ENCODE measurements around the gene ZNF205.

The ZNF205 gene

GRCh38 chr16:3084969-3085670, 27.3 kb upstream of the ZNF205 start:
- in situ Hi-C loops (cut with MboI; ENCODE audit: low sequenced_read_pairs), result no loop called here

- in situ Hi-C loops (cut with MboI; ENCODE audit: low sequenced_read_pairs), result no loop called here
These were observed 26.4 kb upstream of the ZNF205 start for GRCh38 chr16:3085868-3086595.

- in situ Hi-C loops (cut with MboI; ENCODE audit: low sequenced_read_pairs), result no loop called here
These were observed 25.7 kb upstream of the ZNF205 start for GRCh38 chr16:3086596-3087242.

- in situ Hi-C loops (cut with MboI; ENCODE audit: low sequenced_read_pairs), result no loop called here
These were observed 24.8 kb upstream of the ZNF205 start for GRCh38 chr16:3087243-3088235.

GRCh38 chr16:3088450-3088849, 23.9 kb upstream of the ZNF205 start:
- in situ Hi-C loops (cut with MboI; ENCODE audit: low sequenced_read_pairs), result no loop called here

- in situ Hi-C loops (cut with MboI; ENCODE audit: low sequenced_read_pairs), result no loop called here
These were observed 23.3 kb upstream of the ZNF205 start for GRCh38 chr16:3088925-3089716.

- in situ Hi-C loops (cut with MboI; ENCODE audit: low sequenced_read_pairs), result no loop called here
These were observed 22.4 kb upstream of the ZNF205 start for GRCh38 chr16:3089717-3090592.

GRCh38 chr16:3091551-3091950, 20.8 kb upstream of the ZNF205 start:
- in situ Hi-C loops (cut with MboI; ENCODE audit: low sequenced_read_pairs), result no loop called here

- in situ Hi-C loops (cut with MboI; ENCODE audit: low sequenced_read_pairs), result no loop called here
These were observed 19.9 kb upstream of the ZNF205 start for GRCh38 chr16:3092501-3092941.

GRCh38 chr16:3094289-3095027, 17.9 kb upstream of the ZNF205 start:
- in situ Hi-C loops (cut with MboI; ENCODE audit: low sequenced_read_pairs), result no loop called here

GRCh38 chr16:3095869-3096268, 16.5 kb upstream of the ZNF205 start:
- in situ Hi-C loops (cut with MboI; ENCODE audit: low sequenced_read_pairs), result no loop called here

- in situ Hi-C loops (cut with MboI; ENCODE audit: low sequenced_read_pairs), result no loop called here
These were observed 16.0 kb upstream of the ZNF205 start for GRCh38 chr16:3096362-3096761.

- in situ Hi-C loops (cut with MboI; ENCODE audit: low sequenced_read_pairs), result no loop called here
These were observed 15.1 kb upstream of the ZNF205 start for GRCh38 chr16:3097266-3097665.

- in situ Hi-C loops (cut with MboI; ENCODE audit: low sequenced_read_pairs), result no loop called here
These were observed 13.7 kb upstream of the ZNF205 start, which contains the start of gene ZSCAN10 for GRCh38 chr16:3098459-3099394. TSS of gene ZSCAN10 (minus strand) at chr16:3099294. CDS start at chr16:3092937, 6,357 bp downstream.

- in situ Hi-C loops (cut with MboI; ENCODE audit: low sequenced_read_pairs), result no loop called here
These were observed 13.0 kb upstream of the ZNF205 start for GRCh38 chr16:3099395-3099731.

GRCh38 chr16:3099732-3100499, 12.5 kb upstream of the ZNF205 start:
- in situ Hi-C loops (cut with MboI; ENCODE audit: low sequenced_read_pairs), result no loop called here

Measured in HL-60/S4 treated with retinoic acid at 250 ng/mL for 4 days and 3 days (cell line).